ENCODE measurements around the gene RTL5. TPM values are rescaled to one million over a fixed set of nuclear protein-coding genes. Genes with fewer than 3 reads are reported as not detected.
A peak's percentile ranks its signal among the peaks of the same experiment; 100 is the strongest.

The RTL5 gene
- polyA plus RNA-seq, 1 donor from 2014 or later = 10.5 TPM

GRCh38 chrX:72143609-72143907 lies 11.8 kb upstream of the RTL5 start:
- no peaks in the 10 kb centered on the region for H3K9me3 ChIP-seq (ENCODE audit: low read length)
- H2AFZ ChIP-seq (ENCODE audit: low read depth, low read length) = no peak overlapping the region
- H3F3A ChIP-seq (ENCODE audit: insufficient read depth, low read length, poor library complexity, severe bottlenecking) = no peaks in the 10 kb centered on the region
- H3K9ac ChIP-seq (ENCODE audit: low read length) = no peak overlapping the region
- H4K20me1 ChIP-seq (ENCODE audit: insufficient read depth) = no peaks in the 10 kb centered on the region
- H3K9me2 ChIP-seq (ENCODE audit: insufficient read depth, low read length) = no peaks in the 10 kb centered on the region
- no peaks in the 10 kb centered on the region for H3K36me3 ChIP-seq (ENCODE audit: insufficient read depth, low read length)
- H3K79me2 ChIP-seq (replicated peaks; ENCODE audit: insufficient read depth, low read length) = no peaks in the 10 kb centered on the region
- no peak overlapping the region for H3K4me2 ChIP-seq (ENCODE audit: low read length)
- H3K27ac ChIP-seq (ENCODE audit: low read length) = peak overlapping the region; percentile 90
- peak overlapping the region; percentile 50 for H3K4me3 ChIP-seq (ENCODE audit: low read length)
- H3K27me3 ChIP-seq (ENCODE audit: insufficient read depth, low read depth, low read length) = no peaks in the 10 kb centered on the region
- TF ChIP-seq POLR2AphosphoS5 (IDR thresholded peaks at IDR 0.05) (no peak), REST (IDR thresholded peaks at IDR 0.05; ENCODE audit: borderline replicate concordance) (no peak), RAD21 (conservative IDR thresholded peaks at IDR 0.05) (no peak), EP300 (conservative IDR thresholded peaks at IDR 0.05; ENCODE audit: poor library complexity, severe bottlenecking) (no peak), CTCF (IDR thresholded peaks at IDR 0.05; ENCODE audit: poor library complexity, severe bottlenecking) (no peak), SMC3 (conservative IDR thresholded peaks at IDR 0.05; ENCODE audit: poor library complexity) (no peak)

DNA sequence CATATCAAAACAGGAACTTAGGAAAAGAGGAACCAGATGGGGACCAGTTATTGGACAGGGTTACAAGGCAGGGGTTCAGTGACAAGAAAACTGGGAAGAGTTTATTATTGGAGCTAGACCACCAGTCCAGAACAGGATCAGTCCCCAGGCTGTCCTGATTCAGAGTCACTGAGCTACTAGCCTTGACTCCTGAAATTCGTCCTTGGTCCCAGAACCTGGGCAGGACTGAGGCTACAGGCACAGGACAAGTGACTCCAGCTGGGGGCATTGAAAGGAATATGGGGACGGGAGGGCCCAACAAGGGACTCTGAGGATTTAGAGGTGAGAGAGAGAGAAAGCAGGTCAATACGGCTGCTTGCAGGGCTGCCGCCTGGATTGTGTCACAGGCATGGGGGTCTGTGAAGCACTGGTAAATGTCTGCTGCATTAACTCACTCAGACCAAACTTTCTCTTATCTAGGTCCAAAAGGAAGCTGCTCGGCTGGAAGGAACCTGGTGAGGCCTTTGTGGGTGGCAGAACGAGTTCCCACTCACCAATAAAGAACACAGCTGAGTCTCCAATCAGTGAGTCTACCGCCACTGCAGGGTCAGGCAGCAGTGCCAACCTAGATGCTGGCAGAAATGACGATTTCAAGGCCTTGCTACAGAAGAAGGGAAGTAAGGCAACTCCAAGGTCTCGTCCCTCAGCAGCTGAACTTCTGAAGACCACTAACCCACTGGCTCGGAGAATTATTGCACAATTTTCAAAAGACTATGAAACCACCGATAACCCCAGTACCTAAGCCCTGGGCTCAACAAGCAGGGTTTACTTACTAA lies 11.3 kb upstream of the RTL5 start:
- Histone ChIP-seq H2AFZ (ENCODE audit: low read depth, low read length) (no peak overlapping the region), H3K36me3 (ENCODE audit: insufficient read depth, low read length) (no peaks in the 10 kb centered on the region), H3F3A (ENCODE audit: insufficient read depth, low read length, poor library complexity, severe bottlenecking) (no peaks in the 10 kb centered on the region), H3K9me3 (ENCODE audit: low read length) (no peaks in the 10 kb centered on the region), H3K9me2 (ENCODE audit: insufficient read depth, low read length) (no peaks in the 10 kb centered on the region), H3K4me3 (ENCODE audit: low read length) (peak overlapping the region; percentile 50), H3K4me2 (ENCODE audit: low read length) (peak overlapping the region; percentile 39), H3K9ac (ENCODE audit: low read length) (peak overlapping the region; percentile 59), H3K79me2 (replicated peaks; ENCODE audit: insufficient read depth, low read length) (no peaks in the 10 kb centered on the region), H4K20me1 (ENCODE audit: insufficient read depth) (no peaks in the 10 kb centered on the region), H3K27ac (ENCODE audit: low read length) (peak overlapping the region; percentile 90), H3K27me3 (ENCODE audit: insufficient read depth, low read depth, low read length) (no peaks in the 10 kb centered on the region)
- TF ChIP-seq CTCF (IDR thresholded peaks at IDR 0.05; ENCODE audit: poor library complexity, severe bottlenecking) (no peak), MXI1 (conservative IDR thresholded peaks at IDR 0.05; ENCODE audit: poor library complexity, severe bottlenecking) (no peak), RAD21 (conservative IDR thresholded peaks at IDR 0.05) (no peak), SMC3 (conservative IDR thresholded peaks at IDR 0.05; ENCODE audit: poor library complexity) (no peak), EZH2 (IDR thresholded peaks at IDR 0.05; ENCODE audit: borderline replicate concordance, insufficient read depth, low read length, poor library complexity, severe bottlenecking) (no peak), POLR2AphosphoS5 (IDR thresholded peaks at IDR 0.05) (no peak), EP300 (conservative IDR thresholded peaks at IDR 0.05; ENCODE audit: poor library complexity, severe bottlenecking) (no peak), TAF1 (IDR thresholded peaks at IDR 0.05; ENCODE audit: low read depth) (no peak), REST (IDR thresholded peaks at IDR 0.05; ENCODE audit: borderline replicate concordance) (no peak)
